GM12878 (cell line): Measurements from ENCODE around the gene TNFAIP8L1. TPM values are rescaled to one million over a fixed set of nuclear protein-coding genes. Genes with fewer than 3 reads are reported as not detected.

Experiments
- ATAC-seq: fragments of 200-7000 bp; cut with Tn5 transposase; 3 replicates; pipeline ENCODE4 v1.9.1; 2020; ENCODE audit warnings: mild to moderate bottlenecking, moderate library complexity
- BruUV-seq: library from RNA; stranded (reverse); fragments of 400-500 nt; replicated peaks from 2 replicates; lab custom pipeline; 2021; lab: Mats Ljungman, UMichigan
- CTCF ChIA-PET: fragments of 300-600 bp; sonication (Branson Sonifier 250); formaldehyde crosslinking; extraction: SDS; loops from one replicate; lab custom pipeline; 2021; ENCODE audit warnings: inconsistent platforms; lab: Yijun Ruan, JAX
- POLR2A ChIA-PET: fragments of 350-600 bp; formaldehyde crosslinking; extraction: SDS; loops from one replicate; lab custom pipeline; 2021; ENCODE audit warnings: inconsistent platforms; lab: Charles Lee
- RAD21 ChIA-PET: fragments of 300-600 bp; sonication (Branson Sonifier 250); formaldehyde crosslinking; loops from one replicate; lab custom pipeline; 2023; ENCODE audit warnings: antibody characterized with exemption; ENCODE audit not compliant: unreplicated experiment; lab: Charles Lee
- SMC1A ChIA-PET: fragments of 300-600 bp; sonication (Branson Sonifier 250); formaldehyde crosslinking; loops from one replicate; lab custom pipeline; 2023; ENCODE audit not compliant: unreplicated experiment, uncharacterized antibody; lab: Charles Lee
- DNase-seq: peaks from one replicate; pipeline ENCODE4 v3.0.0-alpha.2; 2011; ENCODE audit warnings: low read depth, low spot score
- FAIRE-seq: peaks from 3 replicates; lab custom pipeline; 2011; peaks lifted over from hg19 to GRCh38; lab: Jason Lieb, UNC
- H2AFZ ChIP-seq: 2 replicates; pipeline ENCODE4 v1.6.0; 2011; ENCODE audit warnings: low read depth, low read length, control low read depth; ENCODE audit not compliant: control insufficient read depth
- H3K27ac ChIP-seq: 2 replicates; pipeline ENCODE4 v1.5.1; 2011; ENCODE audit warnings: control low read depth; ENCODE audit not compliant: control insufficient read depth, insufficient read depth
- H3K27me3 ChIP-seq, 2 experiments: replicated peaks in 1 of 2; 2 replicates each; pipeline versions ENCODE4 v1.6.0 to v1.6.1; 2011; ENCODE audit warnings: low read length in 1 of 2; ENCODE audit not compliant: control insufficient read depth in 2 of 2, insufficient read depth in 2 of 2
- H3K36me3 ChIP-seq, 2 experiments: 2 replicates each; pipeline ENCODE4 v1.5.1; 2011; ENCODE audit warnings: low read length in 1 of 2; ENCODE audit not compliant: control insufficient read depth in 2 of 2, insufficient read depth in 2 of 2
- H3K4me1 ChIP-seq: 2 replicates; pipeline ENCODE4 v1.6.1; 2011; ENCODE audit warnings: mild to moderate bottlenecking, low read length, moderate library complexity, mixed read lengths; ENCODE audit not compliant: control insufficient read depth, insufficient read depth
- H3K4me2 ChIP-seq: 2 replicates; pipeline ENCODE4 v1.6.0; 2011; ENCODE audit warnings: control low read depth; ENCODE audit not compliant: control insufficient read depth, insufficient read depth
- H3K4me3 ChIP-seq: fragments of 200-600 bp; sonication (generic); 2 replicates; pipeline ENCODE4 v1.5.1; 2016
- H3K79me2 ChIP-seq: 2 replicates; pipeline ENCODE4 v1.6.0; 2011; ENCODE audit warnings: low read length; ENCODE audit not compliant: control insufficient read depth, insufficient read depth
- H3K9ac ChIP-seq: 2 replicates; pipeline ENCODE4 v1.8.0; 2011; ENCODE audit warnings: low read length, control low read depth, mixed read lengths; ENCODE audit not compliant: control insufficient read depth, insufficient read depth
- H3K9me3 ChIP-seq: replicated peaks from 3 replicates; pipeline ENCODE4 v1.5.1; 2011; ENCODE audit warnings: mild to moderate bottlenecking, low read length; ENCODE audit not compliant: control insufficient read depth, insufficient read depth
- H4K20me1 ChIP-seq: 2 replicates; pipeline ENCODE4 v1.6.0; 2011; ENCODE audit not compliant: control insufficient read depth, insufficient read depth
- BMI1 ChIP-seq: fragments of 450-650 bp; IDR thresholded peaks from 2 replicates; pipeline ENCODE4 v1.6.1; 2016; ENCODE audit warnings: mild to moderate bottlenecking, moderate library complexity, borderline replicate concordance
- HSF1 ChIP-seq: fragments of 150-350 bp; IDR thresholded peaks from 2 replicates; pipeline ENCODE4 v1.6.1; 2014; ENCODE audit warnings: mild to moderate bottlenecking, low read depth, low read length
- NKRF ChIP-seq: fragments of 450-650 bp; conservative IDR thresholded peaks from 2 replicates; pipeline ENCODE4 v1.6.1; 2017; ENCODE audit warnings: mild to moderate bottlenecking, moderate library complexity
- RFX5 ChIP-seq: IDR thresholded peaks from 2 replicates; pipeline ENCODE4 v1.6.1; 2011; ENCODE audit warnings: low read depth, low read length, improper control_type of control experiment
- SRF ChIP-seq, 2 experiments: IDR thresholded peaks; 2 replicates each; pipeline ENCODE4 v1.6.1; 2011; ENCODE audit warnings: low read depth in 2 of 2, low read length in 2 of 2, mild to moderate bottlenecking in 1 of 2, moderate library complexity in 1 of 2
- STAT1 ChIP-seq: fragments of 450-650 bp; conservative IDR thresholded peaks from 2 replicates; pipeline ENCODE4 v1.6.1; 2014; ENCODE audit warnings: antibody characterized with exemption, mild to moderate bottlenecking
- SUPT20H ChIP-seq: IDR thresholded peaks from 2 replicates; pipeline ENCODE4 v1.6.1; 2011; ENCODE audit warnings: low read depth, mild to moderate bottlenecking, low read length, moderate library complexity, borderline replicate concordance; ENCODE audit not compliant: control insufficient read depth
- ZBTB33 ChIP-seq: fragments of 450-650 bp; IDR thresholded peaks from 2 replicates; pipeline ENCODE4 v1.6.1; 2017; ENCODE audit warnings: mild to moderate bottlenecking
- WGBS: methylation state at CpG from one replicate; pipeline ENCODE4 v1.1.6; 2016; ENCODE audit warnings: low lambda C conversion rate; ENCODE audit not compliant: insufficient replicate concordance, insufficient coverage; ENCODE audit errors: missing lambda C conversion rate; 5-methylcytosine and 5-hydroxymethylcytosine counted together
- in situ Hi-C: fragments of 300-500 bp; cut with MboI; formaldehyde crosslinking; loops from 9 replicates; pipeline ENCODE4 v1.14.3; 2018; ENCODE audit warnings: mixed read lengths
- intact Hi-C: fragments of 100-400 bp; cut with micrococcal nuclease; formaldehyde crosslinking; loops from one replicate; pipeline ENCODE4 v1.14.2; 2022; ENCODE audit not compliant: unreplicated experiment
- polyA plus RNA-seq, 11 experiments: library from polyadenylated mRNA; depleted of rRNA in 4 of 11; unstranded in 6 of 11; stranded (reverse) in 5 of 11; fragments of >200 nt; fragmentation: Nextera tagmentation in 4 of 11; fragmentation: Illumina TruSeq in 1 of 11; extraction: Ambion mirVana in 4 of 11; extraction: Trizol in 1 of 11; gene quantifications; 1 replicate in 1 of 11; 2 replicates in 10 of 11; pipeline versions ENCODE4 v1.2.1 to v1.2.3, GENCODE V29; 2011 to 2016; ENCODE audit warnings: inconsistent platforms in 2 of 11, missing spikeins in 2 of 11, low read depth in 1 of 11
- total RNA-seq, 4 experiments: library from RNA; depleted of rRNA in 3 of 4; stranded (reverse); fragments of >200 nt in 3 of 4; fragmentation: Illumina TruSeq in 1 of 4; extraction: Trizol in 1 of 4; gene quantifications; 2 replicates each; pipeline versions ENCODE4 v1.2.1 to v1.2.3, GENCODE V29; 2013 to 2021
- TF ChIP-seq, protein P1 (sequence below), 3 experiments: IDR thresholded peaks in 2 of 3; conservative IDR thresholded peaks in 1 of 3; 2 replicates each; pipeline ENCODE4 v1.5.1; 2011; ENCODE audit warnings: low read depth in 3 of 3, low read length in 3 of 3, mild to moderate bottlenecking in 3 of 3, control low read depth in 2 of 3, moderate library complexity in 2 of 3, inconsistent platforms in 1 of 3, mixed read lengths in 1 of 3; ENCODE audit not compliant: control insufficient read depth in 2 of 3, insufficient read depth in 1 of 3; ENCODE audit errors: extremely low read depth in 1 of 3

TNFAIP8L1 gene
- total and polyA plus RNA-seq, 10 of the 15 experiments (the other 5 are each of a cell fraction or from before 2014, with no cell fraction given) = 0.93 to 12.7 (median 8.6) TPM

GRCh38 chr19:4613254-4613751, 26.0 kb upstream of the TNFAIP8L1 start:
- Histone ChIP-seq H3K4me1 (no peaks in the 10 kb centered on the region), H3K9me3 (no peaks in the 10 kb centered on the region), H3K79me2 (no peaks in the 10 kb centered on the region), H4K20me1 (no peaks in the 10 kb centered on the region), H3K27ac (no peak overlapping the region), H3K9ac (no peak overlapping the region), H3K36me3 (no peaks in the 10 kb centered on the region), H2AFZ (no peak overlapping the region), H3K4me3 (no peak overlapping the region), H3K4me2 (no peak overlapping the region), H3K27me3 (no peaks in the 10 kb centered on the region)
- POLR2A ChIA-PET = no interaction called here
- in situ Hi-C loops (no loop called here), intact Hi-C loops (no loop called here)
- SMC1A ChIA-PET = no interaction called here
- DNase-seq = no peak
- CTCF ChIA-PET = no interaction called here
- RAD21 ChIA-PET = no interaction called here
- BruUV-seq = no TSS peak
- no peak for TF ChIP-seq STAT1
- 22% methylated on average over 8 of the region's 8 CpGs for WGBS
- FAIRE-seq = no peak
- no peak for ATAC-seq

DNA sequence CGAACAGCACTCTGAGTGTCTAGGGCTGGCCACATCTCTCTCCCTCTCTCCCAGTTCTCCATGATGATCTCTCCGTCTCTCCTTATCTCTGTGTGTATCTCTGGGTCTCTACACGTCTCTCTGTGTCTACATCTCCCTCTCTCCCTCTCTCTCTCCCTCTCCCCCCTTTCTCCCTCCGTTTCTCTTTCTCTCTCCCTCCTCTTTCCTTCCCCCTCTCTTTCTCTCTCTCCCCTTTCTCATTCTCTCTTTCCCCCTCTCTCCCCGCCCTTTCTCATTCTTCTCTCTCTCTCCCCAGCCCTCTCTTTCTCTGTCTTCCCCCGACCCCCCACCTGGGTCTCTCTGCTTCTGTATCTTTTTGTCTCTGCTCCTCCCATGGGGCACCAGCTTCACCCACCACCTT, 21.3 kb upstream of the TNFAIP8L1 start:
- intact Hi-C loops = no loop called here
- in situ Hi-C loops = no loop called here
- Histone ChIP-seq H3K4me1 (no peaks in the 10 kb centered on the region), H3K36me3 (no peaks in the 10 kb centered on the region), H3K27me3 (no peaks in the 10 kb centered on the region), H4K20me1 (no peaks in the 10 kb centered on the region), H3K4me3 (no peak overlapping the region), H2AFZ (no peak overlapping the region), H3K4me2 (no peak overlapping the region), H3K9ac (no peak overlapping the region), H3K9me3 (no peaks in the 10 kb centered on the region), H3K79me2 (no peaks in the 10 kb centered on the region), H3K27ac (no peak overlapping the region)
- ChIA-PET RAD21 (interaction anchor here (1.6 kb wide), 1 partner anchor 15 kb away, joined by 3 read pairs; no protein-coding TSS in a partner anchor), POLR2A (no interaction called here), CTCF (no interaction called here), SMC1A (no interaction called here)
- DNase-seq = no peak
- whole genome bisulfite sequencing = 13% methylated on average over 5 of the region's 6 CpGs
- FAIRE-seq = no peak
- no peak for ATAC-seq
- no TSS peak for BruUV-seq
- TF ChIP-seq HSF1 (no peak), SUPT20H (no peak), BMI1 (no peak), NKRF (no peak), RFX5 (no peak), SRF (IDR thresholded peaks at IDR 0.05; ENCODE audit: low read depth in 2 of 2, low read length in 2 of 2) (no peak), ZBTB33 (no peak)
- TF ChIP-seq, protein P1, sequence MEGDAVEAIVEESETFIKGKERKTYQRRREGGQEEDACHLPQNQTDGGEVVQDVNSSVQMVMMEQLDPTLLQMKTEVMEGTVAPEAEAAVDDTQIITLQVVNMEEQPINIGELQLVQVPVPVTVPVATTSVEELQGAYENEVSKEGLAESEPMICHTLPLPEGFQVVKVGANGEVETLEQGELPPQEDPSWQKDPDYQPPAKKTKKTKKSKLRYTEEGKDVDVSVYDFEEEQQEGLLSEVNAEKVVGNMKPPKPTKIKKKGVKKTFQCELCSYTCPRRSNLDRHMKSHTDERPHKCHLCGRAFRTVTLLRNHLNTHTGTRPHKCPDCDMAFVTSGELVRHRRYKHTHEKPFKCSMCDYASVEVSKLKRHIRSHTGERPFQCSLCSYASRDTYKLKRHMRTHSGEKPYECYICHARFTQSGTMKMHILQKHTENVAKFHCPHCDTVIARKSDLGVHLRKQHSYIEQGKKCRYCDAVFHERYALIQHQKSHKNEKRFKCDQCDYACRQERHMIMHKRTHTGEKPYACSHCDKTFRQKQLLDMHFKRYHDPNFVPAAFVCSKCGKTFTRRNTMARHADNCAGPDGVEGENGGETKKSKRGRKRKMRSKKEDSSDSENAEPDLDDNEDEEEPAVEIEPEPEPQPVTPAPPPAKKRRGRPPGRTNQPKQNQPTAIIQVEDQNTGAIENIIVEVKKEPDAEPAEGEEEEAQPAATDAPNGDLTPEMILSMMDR (IDR thresholded peaks at IDR 0.05 in 2 of 3, conservative IDR thresholded peaks at IDR 0.05 in 1 of 3; ENCODE audit: control insufficient read depth in 2 of 3, extremely low read depth in 1 of 3, insufficient read depth in 1 of 3, low read depth in 3 of 3, low read length in 3 of 3) = no peak
